A549 treated with CORT108297 at 1 μM for 4 hours (cell line): Measurements from ENCODE around the gene USP31. TPM values are rescaled to one million over a fixed set of nuclear protein-coding genes. Genes with fewer than 3 reads are reported as not detected.

Experiments
- total RNA-seq: library from RNA; stranded (reverse); fragments of 200-300 nt; extraction: Qiagen RNA extraction; gene quantifications from 5 replicates; pipeline ENCODE4 v1.2.3, GENCODE V29; 2022

The USP31 gene, protein sequence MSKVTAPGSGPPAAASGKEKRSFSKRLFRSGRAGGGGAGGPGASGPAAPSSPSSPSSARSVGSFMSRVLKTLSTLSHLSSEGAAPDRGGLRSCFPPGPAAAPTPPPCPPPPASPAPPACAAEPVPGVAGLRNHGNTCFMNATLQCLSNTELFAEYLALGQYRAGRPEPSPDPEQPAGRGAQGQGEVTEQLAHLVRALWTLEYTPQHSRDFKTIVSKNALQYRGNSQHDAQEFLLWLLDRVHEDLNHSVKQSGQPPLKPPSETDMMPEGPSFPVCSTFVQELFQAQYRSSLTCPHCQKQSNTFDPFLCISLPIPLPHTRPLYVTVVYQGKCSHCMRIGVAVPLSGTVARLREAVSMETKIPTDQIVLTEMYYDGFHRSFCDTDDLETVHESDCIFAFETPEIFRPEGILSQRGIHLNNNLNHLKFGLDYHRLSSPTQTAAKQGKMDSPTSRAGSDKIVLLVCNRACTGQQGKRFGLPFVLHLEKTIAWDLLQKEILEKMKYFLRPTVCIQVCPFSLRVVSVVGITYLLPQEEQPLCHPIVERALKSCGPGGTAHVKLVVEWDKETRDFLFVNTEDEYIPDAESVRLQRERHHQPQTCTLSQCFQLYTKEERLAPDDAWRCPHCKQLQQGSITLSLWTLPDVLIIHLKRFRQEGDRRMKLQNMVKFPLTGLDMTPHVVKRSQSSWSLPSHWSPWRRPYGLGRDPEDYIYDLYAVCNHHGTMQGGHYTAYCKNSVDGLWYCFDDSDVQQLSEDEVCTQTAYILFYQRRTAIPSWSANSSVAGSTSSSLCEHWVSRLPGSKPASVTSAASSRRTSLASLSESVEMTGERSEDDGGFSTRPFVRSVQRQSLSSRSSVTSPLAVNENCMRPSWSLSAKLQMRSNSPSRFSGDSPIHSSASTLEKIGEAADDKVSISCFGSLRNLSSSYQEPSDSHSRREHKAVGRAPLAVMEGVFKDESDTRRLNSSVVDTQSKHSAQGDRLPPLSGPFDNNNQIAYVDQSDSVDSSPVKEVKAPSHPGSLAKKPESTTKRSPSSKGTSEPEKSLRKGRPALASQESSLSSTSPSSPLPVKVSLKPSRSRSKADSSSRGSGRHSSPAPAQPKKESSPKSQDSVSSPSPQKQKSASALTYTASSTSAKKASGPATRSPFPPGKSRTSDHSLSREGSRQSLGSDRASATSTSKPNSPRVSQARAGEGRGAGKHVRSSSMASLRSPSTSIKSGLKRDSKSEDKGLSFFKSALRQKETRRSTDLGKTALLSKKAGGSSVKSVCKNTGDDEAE (N-terminal part only)
- 9.7 to 11.4 TPM (median 10.3 TPM) in 5 replicates for total RNA-seq

DNA sequence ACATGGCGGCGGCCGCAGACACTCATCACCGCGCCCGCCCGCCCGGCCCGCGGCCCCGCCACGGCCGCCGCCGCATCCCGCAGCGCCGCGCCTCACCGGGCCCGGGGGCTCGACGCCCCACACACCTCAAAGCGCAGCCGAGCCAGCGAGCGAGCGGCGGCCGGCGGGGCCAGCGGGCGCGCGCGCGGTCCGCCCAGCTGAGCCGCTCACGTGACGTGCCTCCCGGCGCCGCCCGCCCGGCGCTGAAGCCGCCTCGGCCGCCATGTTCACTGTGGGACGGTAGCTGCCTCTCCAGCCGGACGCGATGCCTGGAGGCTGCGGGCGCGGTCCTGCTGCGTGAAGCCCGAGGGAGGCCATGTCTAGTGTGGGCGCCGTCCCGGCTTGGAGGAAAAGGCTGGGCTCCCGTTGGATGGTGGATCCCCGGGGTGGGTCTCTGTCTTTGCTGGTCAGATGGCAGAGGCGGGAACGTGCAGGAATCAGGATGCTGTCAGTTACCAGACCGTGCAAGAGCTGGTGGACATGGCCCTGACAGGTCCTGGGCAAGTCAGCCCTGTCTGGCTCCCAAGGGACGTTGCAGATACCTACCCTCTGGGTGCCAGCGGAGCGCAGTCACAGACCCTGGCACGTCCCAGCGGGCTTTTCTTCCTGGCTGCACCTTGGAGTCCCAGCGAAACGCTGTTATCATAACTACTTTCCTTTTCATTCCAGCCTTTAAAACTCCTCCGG is at the start of gene USP31:
Gene USP31 (minus strand): TSS at position 186 of the 726 bp plus-strand sequence. CDS start 182 bp downstream, at position 4.

DNA sequence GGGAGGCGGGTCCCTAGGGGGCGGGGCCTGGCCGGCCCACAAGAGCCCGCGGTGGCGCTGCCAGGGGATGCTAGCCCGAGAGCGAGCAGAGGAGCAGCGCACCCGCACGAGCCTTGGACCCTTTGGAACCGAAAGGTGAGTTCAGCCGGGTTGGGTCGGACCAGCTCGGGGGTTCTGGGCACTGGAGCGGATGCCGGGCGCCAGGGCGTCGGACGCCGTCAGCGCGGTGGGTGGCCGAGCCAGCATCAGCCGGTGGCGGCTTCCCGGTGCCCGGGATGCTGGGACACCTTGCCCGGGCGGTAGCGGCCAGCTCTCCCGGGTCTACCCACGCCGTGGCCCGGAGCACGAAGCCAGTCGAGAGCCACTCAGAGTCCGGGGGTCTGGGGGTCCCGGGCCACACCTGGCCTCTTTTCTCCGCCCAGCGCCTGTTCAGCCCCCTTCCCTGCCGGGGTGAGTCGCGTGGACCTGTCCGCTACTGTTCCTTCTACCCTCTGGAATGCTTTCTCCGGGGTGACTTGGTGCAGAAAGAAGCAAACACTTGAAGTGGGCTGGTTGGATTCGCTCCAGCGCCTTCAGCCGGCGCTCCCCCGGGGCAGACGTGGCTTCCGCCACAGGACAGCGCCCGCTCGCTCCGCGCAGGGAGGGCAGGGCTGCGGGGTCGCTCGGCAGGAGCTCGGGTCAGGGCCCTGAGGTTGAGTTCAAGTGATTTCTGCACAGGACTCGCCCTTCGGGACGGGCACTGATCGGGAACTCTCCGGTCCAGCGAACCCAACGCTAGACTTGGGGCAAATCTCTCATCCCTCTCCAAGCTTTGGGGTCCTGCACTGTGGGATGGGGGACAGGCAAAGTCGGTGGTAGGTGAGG is 33.7 kb upstream of the USP31 start, which contains the start of gene SCNN1G:
Gene SCNN1G (plus strand): TSS at position 67 of the 864 bp plus-strand sequence. CDS start 3,527 bp downstream, outside the sequence.

Other genes starting within 250 kb of the USP31 start
- 0.09 to 0.18 TPM (median 0.13 TPM) in 5 replicates for gene SCNN1G, start 33.3 kb upstream of the USP31 start, total RNA-seq
- gene SCNN1B, start 152.8 kb upstream of the USP31 start, total RNA-seq, result 0.18 to 0.37 TPM (median 0.22 TPM) in 4 of 5 replicates, not detected in the other